ENCODE data around the gene CHRNB4. TPM values are rescaled to one million over a fixed set of nuclear protein-coding genes. Genes with fewer than 3 reads are reported as not detected.
A peak's percentile ranks its signal among the peaks of the same experiment; 100 is the strongest.

The CHRNB4 gene
- total RNA-seq, 2 donors from 2014 or later, result not detected

DNA sequence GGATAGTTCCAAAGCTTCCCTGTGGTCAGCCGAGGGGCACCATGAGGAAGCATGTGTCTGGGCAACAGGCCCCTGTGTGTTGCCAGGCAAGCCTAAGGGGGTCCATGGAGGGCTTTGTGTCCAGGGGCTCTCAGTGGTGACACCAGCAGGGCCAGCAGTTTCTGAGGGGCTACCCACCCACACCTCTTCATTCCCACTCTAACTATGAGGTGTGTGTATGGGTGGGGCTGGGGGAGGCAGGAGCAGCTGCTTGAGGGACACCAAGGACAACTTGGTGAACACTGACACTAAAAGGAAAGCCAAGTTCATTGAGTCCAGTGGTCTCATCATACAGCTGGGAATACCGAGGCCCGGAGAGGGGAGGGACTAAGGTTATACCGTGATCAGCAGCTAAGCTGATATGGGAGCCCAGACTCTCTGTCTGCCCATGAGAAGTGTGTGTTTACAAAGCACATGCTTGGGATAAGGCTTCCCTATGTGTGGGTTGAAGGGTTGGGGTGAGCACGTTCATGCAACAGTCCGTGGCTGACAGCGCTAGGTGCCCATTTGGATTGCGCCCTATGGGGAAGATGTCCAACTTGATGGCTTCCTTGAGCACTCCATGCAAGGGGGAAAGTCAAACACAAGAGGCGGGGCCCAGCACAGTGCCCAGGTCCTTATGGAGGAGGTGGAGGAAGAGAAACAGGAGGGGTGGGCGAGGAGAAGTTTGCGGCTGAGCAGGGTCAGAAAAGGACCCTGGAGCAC, 34.8 kb upstream of the CHRNB4 start:
- Mint-ChIP-seq H3K27ac (no peak overlapping the region), H3K36me3 (ENCODE audit: low read depth) (no peaks in the 10 kb centered on the region), H3K4me3 (no peak overlapping the region), H3K4me1 (no peaks in the 10 kb centered on the region), H3K9me3 (no peaks in the 10 kb centered on the region), H3K27me3 (no peaks in the 10 kb centered on the region)
- ATAC-seq (replicated peaks), result no peak

DNA sequence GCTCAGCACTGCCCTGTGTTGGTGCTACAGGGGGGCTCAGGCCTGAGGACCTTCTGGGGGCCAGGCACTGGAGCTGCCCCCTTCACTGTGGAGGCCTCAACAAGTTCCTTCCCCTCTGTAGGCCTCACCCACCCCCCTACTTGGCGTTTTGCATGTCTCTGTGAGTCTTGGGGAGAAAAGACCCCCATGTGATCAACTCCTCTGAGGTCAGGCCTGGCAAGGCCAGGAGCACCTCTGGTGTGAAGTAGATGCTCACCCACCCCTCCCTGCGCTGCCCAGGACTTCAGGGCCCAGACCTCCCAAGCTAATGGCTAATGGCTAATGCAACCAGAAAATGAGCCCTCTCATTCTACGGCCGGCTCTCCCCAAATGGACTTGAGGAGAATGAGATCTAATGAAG, 34.2 kb upstream of the CHRNB4 start:
- H3K27me3 Mint-ChIP-seq, result no peaks in the 10 kb centered on the region
- no peaks in the 10 kb centered on the region for H3K36me3 Mint-ChIP-seq (ENCODE audit: low read depth)
- no peaks in the 10 kb centered on the region for H3K4me1 Mint-ChIP-seq
- H3K4me3 Mint-ChIP-seq, result no peak overlapping the region
- no peak overlapping the region for H3K27ac Mint-ChIP-seq
- no peak for ATAC-seq (replicated peaks)
- H3K9me3 Mint-ChIP-seq, result no peaks in the 10 kb centered on the region

DNA sequence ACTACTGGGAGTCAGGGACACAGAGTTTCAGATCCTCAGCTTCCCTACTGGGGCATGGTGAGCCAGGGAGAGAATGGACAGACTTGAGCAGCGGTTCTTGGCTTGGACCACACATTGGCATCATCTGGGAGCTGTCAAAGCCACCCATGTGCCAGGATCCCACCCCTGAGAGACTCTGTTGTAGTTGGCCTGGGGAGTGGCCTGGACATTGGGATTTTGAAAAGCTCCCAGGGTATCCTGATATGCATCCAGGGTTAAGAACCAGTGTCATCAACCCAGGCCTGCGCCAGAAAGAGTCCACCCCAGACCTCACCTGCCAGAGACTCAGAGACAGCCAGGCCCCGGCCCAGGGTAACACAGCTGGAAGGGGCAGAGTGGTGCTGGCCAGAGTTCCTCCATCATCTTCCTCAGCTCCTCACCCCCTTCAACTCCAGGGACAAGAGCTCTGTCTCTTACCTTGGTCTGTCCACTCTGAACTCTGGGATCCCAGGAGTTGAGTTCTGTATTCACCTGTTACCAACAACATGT, 33.0 kb upstream of the CHRNB4 start:
- H3K4me1 Mint-ChIP-seq, result no peaks in the 10 kb centered on the region
- H3K9me3 Mint-ChIP-seq, result no peaks in the 10 kb centered on the region
- no peak overlapping the region for H3K27ac Mint-ChIP-seq
- H3K27me3 Mint-ChIP-seq, result no peaks in the 10 kb centered on the region
- no peaks in the 10 kb centered on the region for H3K36me3 Mint-ChIP-seq (ENCODE audit: low read depth)
- no peak for ATAC-seq (replicated peaks)
- no peak overlapping the region for H3K4me3 Mint-ChIP-seq

DNA sequence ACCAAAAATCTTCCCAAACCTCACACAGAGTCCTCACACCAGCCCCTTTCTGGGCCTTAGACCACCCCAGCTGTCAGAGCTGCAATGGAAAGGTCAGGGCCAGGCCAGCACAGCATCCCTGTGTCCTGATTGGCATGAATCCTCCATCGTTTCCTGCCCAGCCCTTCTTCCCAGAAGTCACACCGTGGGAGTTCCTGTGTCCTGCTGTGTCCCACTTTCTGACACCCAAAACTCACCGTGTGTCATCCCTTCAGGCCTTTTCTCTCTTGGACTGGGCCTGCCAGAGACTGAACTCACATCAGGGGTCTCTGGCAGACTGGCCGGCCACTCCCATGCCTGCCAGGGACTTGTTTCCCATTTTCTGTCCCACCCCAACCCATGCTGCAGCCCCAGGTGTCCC, 32.5 kb upstream of the CHRNB4 start:
- ATAC-seq (replicated peaks), result no peak
- H3K27me3 Mint-ChIP-seq, result no peaks in the 10 kb centered on the region
- no peaks in the 10 kb centered on the region for H3K4me1 Mint-ChIP-seq
- no peaks in the 10 kb centered on the region for H3K9me3 Mint-ChIP-seq
- no peaks in the 10 kb centered on the region for H3K36me3 Mint-ChIP-seq (ENCODE audit: low read depth)
- no peak overlapping the region for H3K27ac Mint-ChIP-seq
- no peak overlapping the region for H3K4me3 Mint-ChIP-seq

DNA sequence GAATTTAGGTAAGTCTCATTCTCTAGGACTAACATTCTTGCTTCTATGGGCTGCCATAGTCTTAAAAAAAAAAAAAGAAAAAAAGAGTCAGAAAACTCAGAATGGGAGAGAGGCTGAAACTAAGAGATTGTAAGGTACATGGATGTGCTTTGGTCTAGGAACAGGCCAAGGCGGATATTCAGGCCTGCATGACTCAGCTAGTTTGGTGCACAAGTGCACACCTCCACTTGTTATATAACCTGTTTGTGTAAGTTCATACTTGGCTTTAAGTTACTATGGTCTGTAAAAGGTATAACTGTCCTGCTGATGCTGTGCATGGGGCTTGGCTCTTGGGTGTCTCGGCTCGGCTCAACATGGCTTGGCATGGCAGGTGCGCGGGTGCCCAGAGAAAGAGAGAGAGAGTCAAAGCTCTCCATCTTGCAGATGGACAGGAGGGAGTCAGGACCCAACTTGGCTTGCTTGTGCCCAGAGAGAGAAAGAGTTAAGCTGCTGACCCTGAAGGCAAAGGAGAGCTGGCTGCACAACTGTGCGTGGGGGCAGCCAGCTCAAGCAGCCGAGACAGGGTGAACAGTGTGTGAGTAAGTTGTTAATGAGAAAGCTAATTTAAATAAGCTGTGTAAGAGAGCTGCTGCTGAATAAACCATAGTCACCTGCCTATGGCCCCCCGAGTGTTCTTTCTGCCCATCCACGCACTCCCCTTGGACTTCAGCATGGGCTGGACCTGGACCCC, 31.4 kb upstream of the CHRNB4 start:
- Mint-ChIP-seq H3K27ac (no peak overlapping the region), H3K4me3 (no peak overlapping the region), H3K4me1 (no peaks in the 10 kb centered on the region), H3K9me3 (no peaks in the 10 kb centered on the region), H3K27me3 (peaks cover 7% of the 10 kb centered on the region), H3K36me3 (ENCODE audit: low read depth) (no peaks in the 10 kb centered on the region)
- no peak for ATAC-seq (replicated peaks)

DNA sequence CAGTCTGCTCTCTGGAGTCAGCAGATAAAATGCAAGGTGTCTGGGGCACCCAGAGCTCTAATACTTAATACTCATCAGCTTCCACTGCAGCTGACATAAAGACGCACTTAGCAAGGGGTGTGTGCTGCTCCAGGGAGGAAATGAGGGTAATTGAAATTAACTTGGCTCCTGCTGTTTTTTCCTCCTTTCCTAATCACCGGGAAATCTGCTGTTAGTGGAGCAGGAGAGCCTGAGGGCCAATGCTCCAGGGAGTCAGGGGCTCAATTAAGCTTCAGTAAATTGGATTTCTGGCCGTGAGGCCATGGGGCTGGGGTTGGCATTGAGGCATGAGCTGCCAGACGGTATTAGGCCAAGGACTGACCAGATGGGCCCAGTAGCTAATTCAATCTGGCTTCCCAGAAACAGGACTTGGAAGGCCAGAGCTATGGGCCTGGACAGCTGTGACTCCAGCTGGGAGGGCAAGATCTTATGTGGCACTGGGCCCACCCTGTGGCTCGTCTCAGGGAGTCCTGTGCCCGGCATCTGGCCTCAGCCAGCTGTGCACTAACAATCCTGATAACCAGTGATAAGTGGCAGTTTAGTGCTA, 30.7 kb upstream of the CHRNB4 start:
- no peaks in the 10 kb centered on the region for H3K36me3 Mint-ChIP-seq (ENCODE audit: low read depth)
- ATAC-seq (replicated peaks), result no peak
- H3K9me3 Mint-ChIP-seq, result no peaks in the 10 kb centered on the region
- peaks cover 8% of the 10 kb centered on the region for H3K27me3 Mint-ChIP-seq
- H3K27ac Mint-ChIP-seq, result no peak overlapping the region
- H3K4me3 Mint-ChIP-seq, result no peak overlapping the region
- H3K4me1 Mint-ChIP-seq, result no peaks in the 10 kb centered on the region

DNA sequence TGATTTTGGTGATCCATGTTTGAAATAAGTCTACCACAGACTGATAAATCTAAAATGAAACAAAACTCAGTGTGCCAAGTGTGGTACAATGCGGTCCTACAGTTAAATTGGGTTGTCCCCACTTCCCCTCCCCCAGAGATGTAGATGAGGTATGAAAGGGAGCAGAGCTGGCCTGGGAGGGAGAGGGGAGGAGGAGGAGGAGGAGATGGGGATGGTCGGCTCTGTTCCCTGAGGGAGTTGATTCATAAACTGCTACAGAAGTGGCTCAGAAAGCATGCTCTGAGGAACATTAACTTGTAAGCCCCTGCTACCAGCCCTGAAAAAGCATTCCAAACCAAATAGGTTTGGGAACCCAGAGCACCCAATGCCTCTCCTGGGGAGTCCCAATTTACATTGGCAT, 28.0 kb upstream of the CHRNB4 start:
- Mint-ChIP-seq H3K27me3 (peaks cover 8% of the 10 kb centered on the region), H3K36me3 (ENCODE audit: low read depth) (no peaks in the 10 kb centered on the region), H3K27ac (no peak overlapping the region), H3K4me3 (no peak overlapping the region), H3K9me3 (no peaks in the 10 kb centered on the region), H3K4me1 (no peaks in the 10 kb centered on the region)
- ATAC-seq (replicated peaks), result no peak

DNA sequence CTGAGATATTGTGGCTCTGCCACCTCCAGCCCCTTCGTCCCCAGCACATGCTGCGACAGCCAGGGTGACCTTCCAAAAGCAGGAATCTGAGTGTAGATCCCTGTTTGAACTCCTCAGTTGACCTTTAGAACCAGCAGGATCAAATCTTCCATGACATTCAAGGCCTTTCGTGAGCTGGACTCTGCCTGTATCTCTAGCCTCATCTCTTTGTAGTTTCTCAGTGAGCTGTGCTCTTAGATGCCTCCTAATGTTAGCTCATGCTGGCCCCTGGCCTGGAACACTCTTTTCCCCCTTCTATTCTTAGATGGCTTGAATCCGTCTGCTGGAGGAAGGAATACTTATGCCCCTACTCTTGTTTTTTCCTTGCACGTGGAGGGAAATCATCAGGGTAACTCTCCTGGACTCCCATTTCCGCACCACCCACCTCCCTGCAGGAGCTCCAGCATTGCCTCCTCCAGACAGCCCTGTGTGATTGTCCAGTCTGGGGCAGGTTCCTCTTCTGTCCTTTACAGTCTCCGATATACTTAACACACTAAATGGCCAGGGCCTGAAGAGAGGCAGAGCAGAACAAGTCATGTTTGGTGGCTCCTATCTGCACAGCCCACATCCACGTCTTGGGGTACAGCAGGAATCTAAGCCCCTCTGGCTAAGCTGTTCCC, 26.7 kb upstream of the CHRNB4 start:
- Mint-ChIP-seq H3K27me3 (peaks cover 8% of the 10 kb centered on the region), H3K4me3 (no peak overlapping the region), H3K4me1 (no peaks in the 10 kb centered on the region), H3K27ac (no peak overlapping the region), H3K9me3 (no peaks in the 10 kb centered on the region), H3K36me3 (ENCODE audit: low read depth) (no peaks in the 10 kb centered on the region)
- no peak for ATAC-seq (replicated peaks)

DNA sequence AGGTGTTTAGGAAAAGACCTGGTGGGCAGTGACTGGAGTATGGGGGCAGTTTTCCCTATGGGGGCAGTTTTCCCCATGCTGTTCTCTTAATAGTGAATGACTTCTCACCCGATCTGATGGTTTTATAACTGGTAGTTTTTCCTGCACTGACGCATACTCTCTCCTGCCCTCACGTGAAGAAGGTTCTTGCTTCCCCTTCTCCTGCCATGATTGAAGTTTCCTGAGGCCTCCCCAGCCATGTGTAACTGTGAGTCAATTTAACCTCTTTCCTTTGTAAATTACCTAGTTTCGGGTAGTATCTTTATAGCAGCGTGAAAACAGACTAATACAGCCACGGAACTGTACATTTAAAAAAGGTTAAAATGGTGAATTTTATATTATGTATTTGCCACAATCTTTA, 25.0 kb upstream of the CHRNB4 start:
- Mint-ChIP-seq H3K36me3 (ENCODE audit: low read depth) (no peaks in the 10 kb centered on the region), H3K4me3 (no peak overlapping the region), H3K4me1 (no peaks in the 10 kb centered on the region), H3K9me3 (no peaks in the 10 kb centered on the region), H3K27me3 (peaks cover 8% of the 10 kb centered on the region), H3K27ac (no peak overlapping the region)
- ATAC-seq (replicated peaks), result peak; percentile 42

DNA sequence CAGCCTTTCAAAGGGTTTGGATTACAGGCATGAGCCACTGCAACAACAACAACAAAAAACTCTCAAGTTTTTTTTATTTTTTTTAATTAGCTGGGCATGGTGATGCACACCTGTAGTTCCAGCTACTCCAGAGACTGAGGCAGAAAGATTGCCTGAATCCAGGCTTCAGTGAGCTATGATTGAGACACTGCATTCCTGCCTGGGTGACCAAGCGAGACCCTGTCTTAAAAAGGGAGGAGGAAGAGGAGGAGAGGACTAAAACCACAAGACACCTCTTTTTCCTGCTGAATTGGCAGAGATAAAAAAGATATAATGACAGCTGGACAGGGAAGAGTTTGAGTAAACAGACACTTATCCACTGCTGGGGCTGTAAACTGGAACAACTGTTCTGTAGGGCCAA, 22.7 kb upstream of the CHRNB4 start:
- no peak for ATAC-seq (replicated peaks)
- peaks cover 8% of the 10 kb centered on the region for H3K27me3 Mint-ChIP-seq
- H3K36me3 Mint-ChIP-seq (ENCODE audit: low read depth), result no peaks in the 10 kb centered on the region
- no peaks in the 10 kb centered on the region for H3K9me3 Mint-ChIP-seq
- H3K27ac Mint-ChIP-seq, result no peak overlapping the region
- no peak overlapping the region for H3K4me3 Mint-ChIP-seq
- no peaks in the 10 kb centered on the region for H3K4me1 Mint-ChIP-seq

DNA sequence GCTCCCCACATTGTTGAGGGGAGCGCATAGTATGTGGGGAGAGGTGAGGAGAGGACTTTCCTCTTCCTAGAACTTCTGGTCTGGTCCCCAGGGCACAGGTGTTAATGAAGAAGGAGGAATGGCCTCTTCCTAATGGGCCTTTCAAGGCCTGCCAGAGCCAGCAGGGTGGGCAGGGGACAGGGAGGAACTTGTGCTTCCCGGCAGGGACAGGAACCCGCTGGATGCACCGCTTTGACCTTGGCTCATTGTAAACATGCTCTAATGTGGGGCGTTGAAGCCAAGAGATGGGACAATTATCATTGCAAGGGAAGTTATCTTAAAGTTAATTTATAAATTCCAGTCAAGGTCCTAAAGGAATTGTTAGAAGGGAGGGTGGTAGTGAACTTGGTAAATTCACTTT, 21.0 kb upstream of the CHRNB4 start:
- H3K27me3 Mint-ChIP-seq, result no peaks in the 10 kb centered on the region
- no peak overlapping the region for H3K4me3 Mint-ChIP-seq
- H3K9me3 Mint-ChIP-seq, result no peaks in the 10 kb centered on the region
- no peaks in the 10 kb centered on the region for H3K36me3 Mint-ChIP-seq (ENCODE audit: low read depth)
- no peaks in the 10 kb centered on the region for H3K4me1 Mint-ChIP-seq
- H3K27ac Mint-ChIP-seq, result no peak overlapping the region
- no peak for ATAC-seq (replicated peaks)

DNA sequence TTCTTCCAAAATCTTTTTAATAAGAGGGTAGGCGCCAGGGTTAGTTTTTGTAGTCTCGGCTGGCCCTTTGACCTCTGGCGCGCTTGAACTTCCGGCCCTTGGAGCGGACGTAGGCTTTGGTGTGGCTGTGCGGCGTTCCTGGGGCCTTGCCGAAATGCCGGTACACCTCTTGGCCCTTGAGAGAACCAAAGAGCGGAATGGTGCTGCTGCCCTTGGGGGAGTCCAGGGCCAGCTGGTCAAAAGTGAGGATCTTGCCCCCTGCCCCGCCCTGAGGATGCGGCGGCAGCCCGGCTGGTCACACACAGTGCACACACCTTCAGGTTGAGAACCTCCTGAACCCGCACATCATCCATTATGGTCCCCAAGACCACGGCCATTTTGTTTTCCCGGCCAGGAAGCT, 20.0 kb upstream of the CHRNB4 start:
- Mint-ChIP-seq H3K9me3 (no peaks in the 10 kb centered on the region), H3K4me1 (no peaks in the 10 kb centered on the region), H3K27me3 (no peaks in the 10 kb centered on the region), H3K27ac (no peak overlapping the region), H3K36me3 (ENCODE audit: low read depth) (no peaks in the 10 kb centered on the region), H3K4me3 (no peak overlapping the region)
- no peak for ATAC-seq (replicated peaks)

DNA sequence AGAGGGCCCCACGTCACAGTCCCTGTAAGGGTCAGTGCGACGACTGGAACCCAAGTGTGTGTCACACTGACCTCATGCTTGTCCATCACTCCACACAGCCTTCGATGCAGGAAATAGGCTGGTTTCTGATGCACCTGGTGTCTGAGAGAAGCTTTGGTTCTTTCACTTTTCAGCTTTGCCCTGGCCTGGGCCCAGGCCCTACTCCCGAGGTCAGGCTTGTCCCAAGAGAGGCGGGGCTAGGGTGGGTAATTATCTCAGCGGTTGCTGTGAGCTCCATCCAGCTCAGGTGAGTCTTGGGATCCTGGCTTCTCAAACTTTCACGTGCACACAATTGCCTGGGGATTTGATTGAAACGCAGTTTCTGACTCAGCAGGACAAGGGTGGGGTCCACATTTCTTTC, 19.6 kb upstream of the CHRNB4 start:
- Mint-ChIP-seq H3K27ac (no peak overlapping the region), H3K27me3 (no peaks in the 10 kb centered on the region), H3K4me1 (no peaks in the 10 kb centered on the region), H3K4me3 (no peak overlapping the region), H3K36me3 (ENCODE audit: low read depth) (no peaks in the 10 kb centered on the region), H3K9me3 (no peaks in the 10 kb centered on the region)
- no peak for ATAC-seq (replicated peaks)

DNA sequence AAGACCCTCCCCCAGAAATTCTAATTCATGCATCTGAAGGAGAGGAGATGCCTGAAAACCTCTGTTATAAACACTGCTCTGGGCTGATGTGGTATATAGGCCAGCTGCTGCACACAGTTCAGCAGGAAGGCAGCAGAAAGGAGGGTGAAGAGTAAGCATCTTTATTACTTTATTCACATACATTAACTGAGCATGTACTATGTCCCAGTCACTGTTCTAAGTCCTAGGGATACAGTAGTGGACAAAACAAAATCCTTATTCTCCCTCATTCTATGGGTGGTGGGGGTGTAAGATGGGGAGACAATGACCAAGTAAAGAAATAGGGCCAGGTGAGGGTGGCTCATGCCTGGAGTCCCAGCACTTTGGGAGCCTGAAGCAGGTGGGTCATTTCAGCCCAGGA, 17.8 kb upstream of the CHRNB4 start:
- H3K27ac Mint-ChIP-seq, result no peak overlapping the region
- no peak for ATAC-seq (replicated peaks)
- no peaks in the 10 kb centered on the region for H3K27me3 Mint-ChIP-seq
- H3K4me1 Mint-ChIP-seq, result no peaks in the 10 kb centered on the region
- no peaks in the 10 kb centered on the region for H3K36me3 Mint-ChIP-seq (ENCODE audit: low read depth)
- H3K9me3 Mint-ChIP-seq, result no peaks in the 10 kb centered on the region
- no peak overlapping the region for H3K4me3 Mint-ChIP-seq

DNA sequence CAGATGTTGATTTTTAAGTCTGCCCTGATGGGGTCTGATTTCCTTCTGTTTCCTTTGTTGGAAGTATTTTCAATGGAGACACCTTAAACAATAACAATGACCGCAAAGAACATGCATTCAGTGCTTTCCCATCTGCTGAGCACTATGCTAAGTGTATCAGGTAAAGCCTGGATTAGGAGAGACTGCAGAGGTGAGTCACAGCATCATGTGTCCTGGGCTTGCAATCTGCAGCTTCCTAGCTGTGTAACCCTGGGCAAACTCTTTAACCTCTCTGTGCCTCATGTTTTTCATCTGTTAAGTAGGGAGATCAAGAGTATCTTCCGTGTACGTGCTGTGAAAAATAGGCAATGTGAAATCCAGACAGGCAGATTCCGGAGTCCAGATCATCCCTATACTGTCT, 13.3 kb upstream of the CHRNB4 start:
- no peak overlapping the region for H3K27ac Mint-ChIP-seq
- H3K4me3 Mint-ChIP-seq, result no peak overlapping the region
- no peaks in the 10 kb centered on the region for H3K4me1 Mint-ChIP-seq
- no peaks in the 10 kb centered on the region for H3K36me3 Mint-ChIP-seq (ENCODE audit: low read depth)
- no peaks in the 10 kb centered on the region for H3K27me3 Mint-ChIP-seq
- H3K9me3 Mint-ChIP-seq, result no peaks in the 10 kb centered on the region
- ATAC-seq (replicated peaks), result no peak
